IPS-18c (cell line): Measurements from ENCODE around the gene STAU1.
"Not testable (repeated sequence)": the region's sequence is repeated elsewhere in the genome, so short reads cannot be mapped to it uniquely, and the experiment has no call there.

ENCODE experiments used
- H3K4me3 ChIP-seq: 2 replicates; pipeline ENCODE4 v1.7.0; 2013; ENCODE audit warnings: low read depth, mild to moderate bottlenecking, low read length, moderate library complexity; ENCODE audit not compliant: insufficient read depth
- H3K9me3 ChIP-seq: one replicate; pipeline ENCODE4 v1.6.1; 2013; ENCODE audit warnings: mild to moderate bottlenecking, low read length, moderate library complexity; ENCODE audit not compliant: control insufficient read depth, insufficient read depth

Gene STAU1

GRCh38 chr20:49148601-49149000 lies 39.5 kb downstream of the STAU1 start:
- no peak overlapping the region for H3K4me3 ChIP-seq
- H3K9me3 ChIP-seq, result no peaks in the 10 kb centered on the region

- H3K4me3 ChIP-seq, result no peak overlapping the region
- H3K9me3 ChIP-seq, result no peaks in the 10 kb centered on the region
Observed at GRCh38 chr20:49147296-49147695, 40.8 kb downstream of the STAU1 start.

GRCh38 chr20:49146442-49147225 lies 41.5 kb downstream of the STAU1 start:
- H3K9me3 ChIP-seq, result no peaks in the 10 kb centered on the region
- H3K4me3 ChIP-seq, result no peak overlapping the region

- Histone ChIP-seq H3K9me3 (no peaks in the 10 kb centered on the region), H3K4me3 (no peak overlapping the region)
Observed at GRCh38 chr20:49140834-49141233, 47.3 kb downstream of the STAU1 start.

- H3K4me3 ChIP-seq, result no peak overlapping the region
- no peaks in the 10 kb centered on the region for H3K9me3 ChIP-seq
Observed at GRCh38 chr20:49140411-49140810, 47.7 kb downstream of the STAU1 start.

GRCh38 chr20:49138431-49138830 lies 49.7 kb downstream of the STAU1 start:
- Histone ChIP-seq H3K4me3 (no peak overlapping the region), H3K9me3 (no peaks in the 10 kb centered on the region)

- Histone ChIP-seq H3K4me3 (no peak overlapping the region), H3K9me3 (no peaks in the 10 kb centered on the region)
Observed at GRCh38 chr20:49136817-49137571, 51.1 kb downstream of the STAU1 start.

GRCh38 chr20:49134797-49135196 lies 53.3 kb downstream of the STAU1 start:
- H3K9me3 ChIP-seq, result not testable (repeated sequence)

GRCh38 chr20:49133571-49133970 lies 54.6 kb downstream of the STAU1 start:
- H3K4me3 ChIP-seq, result no peak overlapping the region
- H3K9me3 ChIP-seq, result no peaks in the 10 kb centered on the region

More at GRCh38 chr20:49134797-49135196, 53.3 kb downstream of the STAU1 start:
- H3K4me3 ChIP-seq, result not testable (repeated sequence)

- H3K9me3 ChIP-seq, result no peaks in the 10 kb centered on the region
- no peak overlapping the region for H3K4me3 ChIP-seq
Observed at GRCh38 chr20:49132995-49133478, 55.1 kb downstream of the STAU1 start.

- Histone ChIP-seq H3K9me3 (no peaks in the 10 kb centered on the region), H3K4me3 (no peak overlapping the region)
Observed at GRCh38 chr20:49123982-49124381, 64.2 kb downstream of the STAU1 start.

- no peaks in the 10 kb centered on the region for H3K9me3 ChIP-seq
- H3K4me3 ChIP-seq, result no peak overlapping the region
Observed at GRCh38 chr20:49122920-49123319, 65.2 kb downstream of the STAU1 start.

- Histone ChIP-seq H3K9me3 (no peaks in the 10 kb centered on the region), H3K4me3 (no peak overlapping the region)
Observed at GRCh38 chr20:49119988-49120387, 68.1 kb downstream of the STAU1 start.

GRCh38 chr20:49118307-49118706 lies 69.8 kb downstream of the STAU1 start:
- Histone ChIP-seq H3K4me3 (no peak overlapping the region), H3K9me3 (no peaks in the 10 kb centered on the region)

GRCh38 chr20:49115564-49115963 lies 72.6 kb downstream of the STAU1 start:
- no peaks in the 10 kb centered on the region for H3K9me3 ChIP-seq
- H3K4me3 ChIP-seq, result no peak overlapping the region

GRCh38 chr20:49112596-49113274 lies 75.4 kb downstream of the STAU1 start:
- no peak overlapping the region for H3K4me3 ChIP-seq

GRCh38 chr20:49110767-49111694 lies 77.1 kb downstream of the STAU1 start:
- Histone ChIP-seq H3K4me3 (no peak overlapping the region), H3K9me3 (no peaks in the 10 kb centered on the region)

More at GRCh38 chr20:49112596-49113274, 75.4 kb downstream of the STAU1 start:
- no peaks in the 10 kb centered on the region for H3K9me3 ChIP-seq
